ELF-1 (cell line): ENCODE results near the gene ZBTB45.
A peak's percentile ranks its signal among the peaks of the same experiment; 100 is the strongest.
"Not testable (repeated sequence)": the region's sequence is repeated elsewhere in the genome, so short reads cannot be mapped to it uniquely, and the experiment has no call there.

ENCODE experiments used
- DNase-seq: peaks from one replicate; pipeline ENCODE4 v3.0.0-alpha.2; 2016; ENCODE audit warnings: low read depth, low spot score

Gene ZBTB45

GRCh38 chr19:58554494-58555368, 35.1 kb upstream of the ZBTB45 start, which contains the start of gene CHMP2A:
Gene CHMP2A, minus strand, starts transcription at chr19:58555105. Its CDS starts 893 bp downstream, at chr19:58554212.
- DNase-seq = peak; percentile 98

- no peak for DNase-seq
These were observed 34.3 kb upstream of the ZBTB45 start for GRCh38 chr19:58553799-58554493.

- no peak for DNase-seq
These were observed 33.0 kb upstream of the ZBTB45 start for GRCh38 chr19:58552655-58553054.

GRCh38 chr19:58551577-58552471, 32.2 kb upstream of the ZBTB45 start:
- no peak for DNase-seq

GRCh38 chr19:58551123-58551497, 31.5 kb upstream of the ZBTB45 start:
- DNase-seq = no peak

- DNase-seq = no peak
These were observed 30.9 kb upstream of the ZBTB45 start for GRCh38 chr19:58550362-58551122.

- no peak for DNase-seq
These were observed 30.2 kb upstream of the ZBTB45 start for GRCh38 chr19:58549664-58550361.

GRCh38 chr19:58548859-58549663, 29.5 kb upstream of the ZBTB45 start:
- DNase-seq = no peak

GRCh38 chr19:58547323-58548312, 28.0 kb upstream of the ZBTB45 start:
- no peak for DNase-seq

GRCh38 chr19:58546019-58546530, 26.5 kb upstream of the ZBTB45 start:
- DNase-seq = no peak

- DNase-seq = no peak
These were observed 25.8 kb upstream of the ZBTB45 start for GRCh38 chr19:58545286-58546018.

GRCh38 chr19:58544591-58545285, 25.1 kb upstream of the ZBTB45 start:
- no peak for DNase-seq

GRCh38 chr19:58543826-58544590, 24.4 kb upstream of the ZBTB45 start, which contains the start of gene TRIM28:
Gene TRIM28, plus strand, starts transcription at chr19:58544064. Its CDS starts 694 bp downstream, at chr19:58544758.
- DNase-seq = peak; percentile 99

GRCh38 chr19:58542641-58543372, 23.2 kb upstream of the ZBTB45 start:
- not testable (repeated sequence) for DNase-seq

- not testable (repeated sequence) for DNase-seq
These were observed 19.6 kb upstream of the ZBTB45 start for GRCh38 chr19:58539169-58539559.
